Spleen (tissue), 11 donors: ENCODE results near the gene FKBP11. TPM values are rescaled to one million over a fixed set of nuclear protein-coding genes. Genes with fewer than 3 reads are reported as not detected.

Experiments used
- DNase-seq: peaks from one replicate; pipeline ENCODE4 v3.0.0-alpha.2; 2020
- H3K27ac ChIP-seq, 8 donors: fragments of 200-600 bp; sonication (generic) in 7 of 8; 1 replicate in 4 of 8; 2 replicates in 4 of 8; pipeline versions ENCODE4 v1.5.0 to v1.8.0; 2016 to 2021; ENCODE audit warnings: inconsistent platforms in 4 of 8, mild to moderate bottlenecking in 4 of 8, moderate library complexity in 1 of 8
- H3K27me3 ChIP-seq, 7 donors: fragments of 200-600 bp; sonication (generic) in 6 of 7; replicated peaks in 1 of 7; 1 replicate in 4 of 7; 2 replicates in 3 of 7; pipeline versions ENCODE4 v1.5.0 to v1.8.0; 2016 to 2021; ENCODE audit warnings: inconsistent platforms in 3 of 7, mild to moderate bottlenecking in 1 of 7
- H3K36me3 ChIP-seq, 6 donors: fragments of 200-600 bp; sonication (generic) in 5 of 6; 1 replicate in 4 of 6; 2 replicates in 2 of 6; pipeline versions ENCODE4 v1.5.0 to v1.8.0; 2016 to 2021; ENCODE audit warnings: inconsistent platforms in 2 of 6
- H3K4me1 ChIP-seq, 6 donors: fragments of 200-600 bp; sonication (generic) in 5 of 6; 1 replicate in 3 of 6; 2 replicates in 3 of 6; pipeline versions ENCODE4 v1.5.0 to v1.8.0; 2016 to 2021; ENCODE audit warnings: inconsistent platforms in 3 of 6
- H3K4me3 ChIP-seq, 8 donors: fragments of 200-600 bp; sonication (generic) in 7 of 8; 1 replicate in 4 of 8; 2 replicates in 4 of 8; pipeline versions ENCODE4 v1.5.0 to v1.8.0; 2016 to 2021; ENCODE audit warnings: inconsistent platforms in 4 of 8, mild to moderate bottlenecking in 4 of 8, moderate library complexity in 2 of 8
- H3K9me3 ChIP-seq, 8 donors: fragments of 200-600 bp; sonication (generic) in 7 of 8; 1 replicate in 4 of 8; 2 replicates in 4 of 8; pipeline versions ENCODE4 v1.5.0 to v1.8.0; 2016 to 2021; ENCODE audit warnings: inconsistent platforms in 4 of 8
- POLR2A ChIP-seq, 3 donors: fragments of 450-650 bp; IDR thresholded peaks; one replicate each; pipeline ENCODE4 v1.5.1; 2017; ENCODE audit warnings: antibody characterized with exemption in 3 of 3, mild to moderate bottlenecking in 1 of 3
- POLR2AphosphoS5 ChIP-seq, 3 donors: sonication (generic); formaldehyde crosslinking; IDR thresholded peaks; one replicate each; pipeline ENCODE4 v1.5.1; 2017; ENCODE audit warnings: antibody characterized with exemption in 3 of 3
- WGBS, 5 donors: extraction: QIAGEN DNeasy Blood & Tissue Kit in 3 of 5; methylation state at CpG; one replicate each; pipeline versions ENCODE4 v1.1.5 to v1.1.7; 2013 to 2018; 5-methylcytosine and 5-hydroxymethylcytosine counted together
- intact Hi-C: fragments of 100-400 bp; cut with DNase I; formaldehyde crosslinking; loops from one replicate; pipeline ENCODE4 v1.15.0; 2023; ENCODE audit warnings: low total_unique reads
- polyA plus RNA-seq, 3 donors: library from polyadenylated mRNA; stranded (reverse); fragments of 200-250 nt; gene quantifications; one replicate each; pipeline ENCODE4 v1.2.1, GENCODE V29; 2013
- total RNA-seq, 7 donors: library from RNA; depleted of rRNA in 3 of 7; stranded (reverse); fragments of >200 nt in 3 of 7; fragmentation: NEBNext Ultra II Directional in 4 of 7; extraction: Animal tissue kit (Norgen Biotek cat#: 25700) in 4 of 7; gene quantifications; one replicate each; pipeline versions ENCODE4 v1.1.0 to v1.2.1, GENCODE V29; 2016 to 2021
- TF ChIP-seq, protein P1 (sequence below), 11 experiments: fragments of 200-600 bp in 7 of 11; fragments of 450-650 bp in 4 of 11; sonication (generic) in 4 of 11; IDR thresholded peaks in 8 of 11; conservative IDR thresholded peaks in 3 of 11; 1 replicate in 7 of 11; 2 replicates in 4 of 11; pipeline versions ENCODE4 v1.4.0 to v1.8.0; 2016 to 2021; ENCODE audit warnings: antibody characterized with exemption in 11 of 11, inconsistent platforms in 4 of 11, mild to moderate bottlenecking in 1 of 11
- donor health status: healthy with polysubstance abuse.
- donor health status: DM: no; HTN: no; CAD: no; lungs with moderate emphysema.
- donor health status: DM: no; HTN: no; CAD: no.
- donor health status: Bipolar disorder and iron deficiency.
- donor health status: healthy.
- donor health status: DM: no; HTN: no; CAD: no.
- donor health status: DM: yes; HTN: yes; CAD: no.

The FKBP11 gene
- total and polyA plus RNA-seq, 10 donors, result 27.8 to 73.8 (median 42.7) TPM

DNA sequence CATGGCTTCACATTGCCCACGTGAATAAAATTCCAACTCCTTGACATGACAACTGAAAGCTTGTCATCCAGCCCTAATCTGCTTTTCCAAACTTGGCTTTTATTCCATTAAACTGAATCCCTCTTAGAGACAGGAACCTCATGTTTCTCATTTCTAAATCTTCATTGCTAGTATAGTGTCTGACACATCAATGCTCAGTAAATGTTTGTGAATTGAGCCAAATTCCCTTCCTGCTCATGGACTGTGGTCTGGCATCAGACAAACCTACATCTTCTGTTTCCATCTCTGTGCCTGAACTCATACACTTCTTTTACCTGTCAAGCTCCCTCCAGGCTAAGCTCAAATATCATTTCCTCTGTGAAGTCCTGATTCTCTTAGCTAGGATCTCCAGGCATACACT, 4.3 kb upstream of the FKBP11 start:
- Histone ChIP-seq H3K4me3 (no peak overlapping the region), H3K9me3 (no peaks in the 10 kb centered on the region), H3K27me3 (no peaks in the 10 kb centered on the region), H3K4me1 (peaks cover 0 to 26% (median 11%) of the 10 kb centered on the region in 6 donors), H3K27ac (no peak overlapping the region), H3K36me3 (peaks cover 0 to 72% (median 17%) of the 10 kb centered on the region in 6 donors)
- whole genome bisulfite sequencing, 5 donors, result 85 to 96% (median 89%) methylated on average over 1 of the region's 1 CpG
- TF ChIP-seq, protein P1, sequence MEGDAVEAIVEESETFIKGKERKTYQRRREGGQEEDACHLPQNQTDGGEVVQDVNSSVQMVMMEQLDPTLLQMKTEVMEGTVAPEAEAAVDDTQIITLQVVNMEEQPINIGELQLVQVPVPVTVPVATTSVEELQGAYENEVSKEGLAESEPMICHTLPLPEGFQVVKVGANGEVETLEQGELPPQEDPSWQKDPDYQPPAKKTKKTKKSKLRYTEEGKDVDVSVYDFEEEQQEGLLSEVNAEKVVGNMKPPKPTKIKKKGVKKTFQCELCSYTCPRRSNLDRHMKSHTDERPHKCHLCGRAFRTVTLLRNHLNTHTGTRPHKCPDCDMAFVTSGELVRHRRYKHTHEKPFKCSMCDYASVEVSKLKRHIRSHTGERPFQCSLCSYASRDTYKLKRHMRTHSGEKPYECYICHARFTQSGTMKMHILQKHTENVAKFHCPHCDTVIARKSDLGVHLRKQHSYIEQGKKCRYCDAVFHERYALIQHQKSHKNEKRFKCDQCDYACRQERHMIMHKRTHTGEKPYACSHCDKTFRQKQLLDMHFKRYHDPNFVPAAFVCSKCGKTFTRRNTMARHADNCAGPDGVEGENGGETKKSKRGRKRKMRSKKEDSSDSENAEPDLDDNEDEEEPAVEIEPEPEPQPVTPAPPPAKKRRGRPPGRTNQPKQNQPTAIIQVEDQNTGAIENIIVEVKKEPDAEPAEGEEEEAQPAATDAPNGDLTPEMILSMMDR (IDR thresholded peaks at IDR 0.05 in 8 of 11, conservative IDR thresholded peaks at IDR 0.05 in 3 of 11), result no peak
- TF ChIP-seq POLR2A (IDR thresholded peaks at IDR 0.05), result no peak
- TF ChIP-seq POLR2AphosphoS5 (IDR thresholded peaks at IDR 0.05), result no peak
- intact Hi-C loops, result no loop called here
- no peak for DNase-seq

DNA sequence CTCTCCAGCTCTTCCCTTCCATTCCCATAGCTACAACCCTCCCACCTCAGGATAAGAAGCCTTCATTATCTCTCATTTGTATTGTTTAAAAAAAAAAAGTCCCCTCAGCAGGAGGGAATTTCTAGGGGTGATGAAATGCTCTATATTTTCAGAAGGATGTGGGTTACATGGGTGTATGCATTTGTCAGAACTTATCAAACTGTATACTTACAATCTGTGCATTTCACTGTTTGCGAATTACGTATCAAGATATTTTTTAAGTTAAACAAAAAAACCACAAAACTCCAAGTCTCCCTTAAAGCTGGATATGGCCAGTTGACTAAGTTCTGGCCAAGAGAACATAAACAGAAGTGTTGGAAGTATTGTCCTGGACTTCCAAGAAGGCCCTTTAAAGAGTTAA, 2.0 kb upstream of the FKBP11 start:
- intact Hi-C loops, result no loop called here
- Histone ChIP-seq H3K4me3 (no peak overlapping the region), H3K36me3 (peaks cover 0 to 66% (median 10%) of the 10 kb centered on the region in 6 donors), H3K27ac (peak overlapping the region in 1 of 8 donors; percentile 17), H3K27me3 (no peaks in the 10 kb centered on the region), H3K9me3 (no peaks in the 10 kb centered on the region), H3K4me1 (peaks cover 0 to 27% (median 16%) of the 10 kb centered on the region in 6 donors)
- 75 to 87% (median 84%) methylated on average over 2 of the region's 2 CpGs for WGBS, 5 donors
- TF ChIP-seq, protein P1 (IDR thresholded peaks at IDR 0.05 in 8 of 11, conservative IDR thresholded peaks at IDR 0.05 in 3 of 11), result no peak
- no peak for TF ChIP-seq POLR2A (IDR thresholded peaks at IDR 0.05)
- TF ChIP-seq POLR2AphosphoS5 (IDR thresholded peaks at IDR 0.05), result no peak
- DNase-seq, result no peak

DNA sequence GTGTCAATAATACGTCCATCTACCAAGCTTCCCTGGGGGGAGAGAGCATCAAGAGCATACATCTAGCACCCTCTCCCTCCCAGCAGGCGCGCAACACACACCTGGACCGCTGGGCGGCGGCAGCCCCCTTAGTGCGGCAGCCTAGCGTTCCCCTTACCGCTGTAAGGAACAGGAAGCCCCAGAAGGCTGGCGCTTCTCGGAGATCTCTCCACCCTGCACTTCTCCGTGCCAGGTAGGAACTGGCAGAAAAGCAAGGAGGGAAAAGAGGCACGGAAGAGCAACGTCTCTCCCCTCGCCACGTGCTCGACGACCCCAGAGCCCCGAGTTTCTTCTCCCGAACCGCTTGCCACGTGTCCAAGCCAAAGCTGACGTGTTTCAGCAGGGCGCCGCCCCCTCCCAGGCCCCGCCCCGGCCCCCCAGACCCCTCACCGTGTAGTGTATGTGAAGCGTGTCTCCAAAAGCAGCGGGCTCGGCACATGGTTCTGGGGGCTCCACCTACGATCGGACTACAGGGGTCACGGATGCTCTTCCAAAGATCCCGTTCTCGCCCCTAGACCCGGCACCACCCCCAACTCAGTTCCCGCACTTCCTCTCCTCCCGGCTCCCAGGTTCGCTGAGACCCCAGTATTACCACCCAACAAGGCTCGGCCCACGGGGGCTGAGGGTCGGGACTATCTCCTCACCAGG, 532 bp downstream of the FKBP11 start:
- 0 to 2% (median 1%) methylated on average over 21 to 43 of the region's 43 CpGs for WGBS, 5 donors

DNA sequence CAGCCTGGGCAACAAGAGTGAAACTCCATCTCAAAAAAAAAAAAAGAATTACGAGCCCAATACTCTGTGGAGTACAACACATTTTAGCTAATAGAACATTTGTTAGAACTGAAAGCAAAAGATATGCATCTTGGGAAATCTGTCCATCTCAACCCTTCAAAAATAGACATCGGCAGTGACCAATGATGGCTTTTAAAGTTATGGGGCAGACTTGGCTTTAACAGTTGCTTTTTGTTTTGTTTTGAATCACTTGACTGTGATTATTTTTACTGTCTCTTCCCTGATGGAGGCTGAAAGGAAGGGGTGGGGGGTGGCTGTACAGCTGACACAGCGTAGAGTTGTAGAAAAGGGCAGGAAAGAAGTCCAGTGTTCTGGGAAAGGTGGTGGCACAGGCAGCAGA, 2.2 kb downstream of the FKBP11 start:
- H3K27me3 ChIP-seq, result no peaks in the 10 kb centered on the region
- H3K9me3 ChIP-seq, result no peaks in the 10 kb centered on the region
- no peak for DNase-seq
- intact Hi-C loops, result no loop called here
- TF ChIP-seq POLR2A (IDR thresholded peaks at IDR 0.05), result no peak
- no peak for TF ChIP-seq POLR2AphosphoS5 (IDR thresholded peaks at IDR 0.05)
- TF ChIP-seq, protein P1 (IDR thresholded peaks at IDR 0.05 in 8 of 11, conservative IDR thresholded peaks at IDR 0.05 in 3 of 11), result no peak
- no peak overlapping the region for H3K4me3 ChIP-seq
- H3K36me3 ChIP-seq, result peaks cover 0 to 43% (median 4%) of the 10 kb centered on the region in 6 donors
- WGBS, 5 donors, result 82 to 95% (median 88%) methylated on average over 3 of the region's 3 CpGs
- peak overlapping the region in 1 of 8 donors; percentile 95 for H3K27ac ChIP-seq
- H3K4me1 ChIP-seq, result peaks cover 0 to 42% (median 19%) of the 10 kb centered on the region in 6 donors

More for the DNA sequence above, 532 bp downstream of the FKBP11 start:
- DNase-seq, result peak; percentile 92
- Histone ChIP-seq H3K4me3 (peak overlapping the region; percentile 78 to 94 (median 89)), H3K36me3 (peaks cover 0 to 58% (median 4%) of the 10 kb centered on the region in 6 donors), H3K27me3 (no peaks in the 10 kb centered on the region), H3K27ac (peak overlapping the region; percentile 77 to 95 (median 84)), H3K9me3 (no peaks in the 10 kb centered on the region), H3K4me1 (peaks cover 0 to 27% (median 16%) of the 10 kb centered on the region in 6 donors)
- TF ChIP-seq POLR2A (IDR thresholded peaks at IDR 0.05) (no peak), POLR2AphosphoS5 (IDR thresholded peaks at IDR 0.05) (peak; percentile 62 to 70 (median 63))
- TF ChIP-seq, protein P1 (IDR thresholded peaks at IDR 0.05 in 8 of 11, conservative IDR thresholded peaks at IDR 0.05 in 3 of 11), result peak; percentile 28 to 81 (median 73)
- intact Hi-C loops, result no loop called here
